Endodermal cell (in vitro differentiated cells): Measurements from ENCODE around the gene GFPT2. TPM values are rescaled to one million over a fixed set of nuclear protein-coding genes. Genes with fewer than 3 reads are reported as not detected.

Source experiments
- DNase-seq: peaks from one replicate; pipeline ENCODE4 v3.0.0-alpha.2; 2017
- H3K27ac ChIP-seq: 2 replicates; pipeline ENCODE4 v1.5.1; 2013; ENCODE audit warnings: mild to moderate bottlenecking, low read depth, low read length, moderate library complexity
- H3K27me3 ChIP-seq: 2 replicates; pipeline ENCODE4 v1.6.1; 2013; ENCODE audit warnings: mild to moderate bottlenecking, low read length, moderate library complexity; ENCODE audit not compliant: insufficient read depth, control insufficient read depth, poor library complexity, severe bottlenecking
- H3K36me3 ChIP-seq: 2 replicates; pipeline ENCODE4 v1.7.0; 2013; ENCODE audit warnings: mild to moderate bottlenecking, low read length, moderate library complexity; ENCODE audit not compliant: control insufficient read depth, insufficient read depth
- H3K4me1 ChIP-seq: one replicate; pipeline ENCODE4 v1.7.0; 2013; ENCODE audit warnings: low read length; ENCODE audit not compliant: control insufficient read depth, insufficient read depth
- H3K4me3 ChIP-seq: 2 replicates; pipeline ENCODE4 v1.5.1; 2013; ENCODE audit warnings: mild to moderate bottlenecking, low read length, moderate library complexity
- H3K9ac ChIP-seq: 2 replicates; pipeline ENCODE4 v1.6.1; 2013; ENCODE audit warnings: mild to moderate bottlenecking, low read length, moderate library complexity; ENCODE audit not compliant: poor library complexity, severe bottlenecking; ENCODE audit errors: extremely low read depth
- H3K9me3 ChIP-seq: 2 replicates; pipeline ENCODE4 v1.6.1; 2013; ENCODE audit warnings: mild to moderate bottlenecking, low read length, moderate library complexity; ENCODE audit not compliant: control insufficient read depth
- H3K27ac Mint-ChIP-seq: 2 replicates; pipeline ENCODE4 v1.8.0; 2020; ENCODE audit warnings: mixed read lengths
- H3K27me3 Mint-ChIP-seq: 2 replicates; pipeline ENCODE4 v1.8.0; 2021; ENCODE audit warnings: mild to moderate bottlenecking, mixed read lengths; ENCODE audit not compliant: insufficient read depth
- H3K36me3 Mint-ChIP-seq: 2 replicates; pipeline ENCODE4 v1.8.0; 2020; ENCODE audit warnings: low read depth, mixed read lengths
- H3K4me1 Mint-ChIP-seq: 2 replicates; pipeline ENCODE4 v1.8.0; 2020; ENCODE audit warnings: mixed read lengths
- H3K4me3 Mint-ChIP-seq: 2 replicates; pipeline ENCODE4 v1.8.0; 2020; ENCODE audit warnings: mild to moderate bottlenecking, moderate library complexity, mixed read lengths
- H3K9me3 Mint-ChIP-seq: 2 replicates; pipeline ENCODE4 v1.8.0; 2020; ENCODE audit warnings: mild to moderate bottlenecking, mixed read lengths
- CTCF ChIP-seq: fragments of 200-600 bp; sonication (generic); conservative IDR thresholded peaks from 2 replicates; pipeline ENCODE4 v1.5.0; 2021; ENCODE audit warnings: antibody characterized with exemption, mild to moderate bottlenecking
- WGBS, 2 experiments: methylation state at CpG; one replicate each; pipeline versions ENCODE4 v1.1.5 to v1.1.7; 2013; ENCODE audit warnings: missing lambda C conversion rate in 2 of 2, mixed read lengths in 1 of 2; ENCODE audit not compliant: insufficient coverage in 1 of 2, insufficient read length in 1 of 2; 5-methylcytosine and 5-hydroxymethylcytosine counted together
- total RNA-seq, 2 donors: library from RNA; stranded (reverse); fragmentation: NEBNext Ultra II Directional in 1 of 2; extraction: Animal tissue kit (Norgen Biotek cat#: 25700) in 1 of 2; gene quantifications; 2 replicates in 1 of 2; 3 replicates in 1 of 2; pipeline ENCODE4 v1.2.1, GENCODE V29; 2021

GFPT2 gene
- total RNA-seq, 2 donors from 2014 or later, result 19.5 to 37.3 TPM

GRCh38 chr5:180380856-180381255 lies 27.7 kb upstream of the GFPT2 start:
- H3K4me1 Mint-ChIP-seq, result peaks cover 4% of the 10 kb centered on the region
- Histone ChIP-seq H3K27me3 (no peaks in the 10 kb centered on the region), H3K4me1 (no peaks in the 10 kb centered on the region), H3K36me3 (no peaks in the 10 kb centered on the region), H3K9me3 (no peaks in the 10 kb centered on the region), H3K27ac (no peak overlapping the region), H3K4me3 (no peak overlapping the region), H3K9ac (no peak overlapping the region)
- WGBS, 2 experiments, result 88 to 90% methylated on average over 13 to 15 of the region's 15 CpGs
- H3K27ac Mint-ChIP-seq, result no peak overlapping the region
- H3K4me3 Mint-ChIP-seq, result no peak overlapping the region
- no peak for TF ChIP-seq CTCF
- no peaks in the 10 kb centered on the region for H3K27me3 Mint-ChIP-seq
- H3K36me3 Mint-ChIP-seq, result no peaks in the 10 kb centered on the region
- no peak for DNase-seq
- no peaks in the 10 kb centered on the region for H3K9me3 Mint-ChIP-seq

GRCh38 chr5:180380441-180380840 lies 27.3 kb upstream of the GFPT2 start:
- H3K36me3 Mint-ChIP-seq, result no peaks in the 10 kb centered on the region
- Histone ChIP-seq H3K9ac (no peak overlapping the region), H3K9me3 (no peaks in the 10 kb centered on the region), H3K27me3 (no peaks in the 10 kb centered on the region), H3K4me3 (no peak overlapping the region), H3K4me1 (no peaks in the 10 kb centered on the region), H3K27ac (no peak overlapping the region), H3K36me3 (no peaks in the 10 kb centered on the region)
- H3K27me3 Mint-ChIP-seq, result no peaks in the 10 kb centered on the region
- WGBS, 2 experiments, result 94 to 95% methylated on average over 8 to 10 of the region's 10 CpGs
- H3K9me3 Mint-ChIP-seq, result no peaks in the 10 kb centered on the region
- peaks cover 4% of the 10 kb centered on the region for H3K4me1 Mint-ChIP-seq
- no peak overlapping the region for H3K27ac Mint-ChIP-seq
- no peak overlapping the region for H3K4me3 Mint-ChIP-seq
- no peak for DNase-seq
- no peak for TF ChIP-seq CTCF

- no peak for DNase-seq
- Histone ChIP-seq H3K36me3 (no peaks in the 10 kb centered on the region), H3K27me3 (no peaks in the 10 kb centered on the region), H3K9me3 (no peaks in the 10 kb centered on the region), H3K4me1 (no peaks in the 10 kb centered on the region), H3K9ac (no peak overlapping the region), H3K27ac (no peak overlapping the region), H3K4me3 (no peak overlapping the region)
- no peak overlapping the region for H3K27ac Mint-ChIP-seq
- H3K4me1 Mint-ChIP-seq, result peaks cover 4% of the 10 kb centered on the region
- no peaks in the 10 kb centered on the region for H3K36me3 Mint-ChIP-seq
- H3K9me3 Mint-ChIP-seq, result no peaks in the 10 kb centered on the region
- H3K4me3 Mint-ChIP-seq, result no peak overlapping the region
- no peak for TF ChIP-seq CTCF
- WGBS, 2 experiments, result 88 to 91% methylated on average over 13 to 31 of the region's 31 CpGs
- no peaks in the 10 kb centered on the region for H3K27me3 Mint-ChIP-seq
Measured at GRCh38 chr5:180379355-180380070, 26.4 kb upstream of the GFPT2 start.
